Measurements from ENCODE around the gene ELAVL1. TPM values are rescaled to one million over a fixed set of nuclear protein-coding genes. Genes with fewer than 3 reads are reported as not detected.
A peak's percentile ranks its signal among the peaks of the same experiment; 100 is the strongest.

The ELAVL1 gene
- total RNA-seq, 1 donor from 2014 or later: 107 TPM

DNA sequence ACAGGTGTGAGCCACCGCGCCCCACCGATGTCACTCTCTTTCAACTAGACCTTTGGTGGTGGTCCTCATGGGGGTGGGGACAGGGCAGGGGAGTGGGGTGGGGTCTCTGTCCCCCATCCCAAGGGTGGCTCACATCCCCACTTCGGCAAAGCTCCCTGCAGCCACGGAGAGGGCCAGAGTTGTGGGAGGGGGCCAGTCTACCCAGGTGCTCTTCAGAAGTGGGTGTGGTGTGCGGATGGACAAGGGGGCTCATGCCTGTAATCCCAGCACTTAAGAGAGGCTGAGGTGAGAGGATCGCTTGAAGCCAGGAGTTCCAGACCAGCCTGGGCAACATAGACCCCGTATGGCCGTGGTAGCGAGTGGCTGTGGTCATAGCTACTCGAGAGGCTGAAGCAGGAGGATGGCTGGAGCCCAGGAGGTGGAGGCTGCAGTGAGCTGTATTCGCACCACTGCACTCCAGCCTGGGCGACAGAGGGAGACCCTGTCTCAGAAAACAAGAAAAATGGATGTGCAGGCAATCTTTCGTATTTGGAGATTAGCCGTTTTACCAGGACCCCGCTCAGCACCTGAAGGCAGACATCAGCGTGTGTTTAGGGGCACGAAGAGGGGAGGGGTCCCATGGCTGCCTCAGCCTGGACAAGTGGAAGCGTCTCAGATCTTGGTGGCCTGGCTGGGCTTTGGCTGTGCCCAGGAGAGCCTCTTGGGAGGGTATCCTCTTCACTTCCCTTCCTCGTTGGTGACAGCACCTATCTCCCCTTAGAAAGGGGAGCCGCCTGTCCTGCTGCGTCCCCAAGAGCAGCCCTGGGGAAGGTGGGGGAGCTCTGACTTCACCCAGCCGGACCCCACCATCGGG is 90.0 kb downstream of the ELAVL1 start:
- Mint-ChIP-seq H3K4me3 (ENCODE audit: unreplicated experiment) (peak overlapping the region; percentile 25), H3K4me1 (ENCODE audit: low read depth, unreplicated experiment) (peaks cover 3% of the 10 kb centered on the region), H3K27me3 (ENCODE audit: low read depth, unreplicated experiment) (peaks cover 13% of the 10 kb centered on the region), H3K9me3 (ENCODE audit: unreplicated experiment) (no peaks in the 10 kb centered on the region), H3K27ac (ENCODE audit: unreplicated experiment) (no peak overlapping the region), H3K36me3 (ENCODE audit: low read depth, unreplicated experiment) (peaks cover 3% of the 10 kb centered on the region)
- Histone ChIP-seq H2AFZ (ENCODE audit: low read depth, low read length) (no peak overlapping the region), H3K9ac (ENCODE audit: low read length) (no peak overlapping the region), H3K27me3 (ENCODE audit: insufficient read depth, low read length) (peaks cover 22% of the 10 kb centered on the region), H3K36me3 (ENCODE audit: insufficient read depth, low read length) (no peaks in the 10 kb centered on the region), H4K20me1 (ENCODE audit: insufficient read depth, low read length) (peaks cover 9% of the 10 kb centered on the region), H3K27ac (ENCODE audit: low read depth, low read length) (no peak overlapping the region), H3K4me1 (ENCODE audit: insufficient read depth, low read length) (peaks cover 20% of the 10 kb centered on the region), H3K4me2 (ENCODE audit: low read length) (peak overlapping the region; percentile 78), H3K9me3 (ENCODE audit: insufficient read depth, low read depth, low read length) (no peaks in the 10 kb centered on the region), H3K4me3 (ENCODE audit: insufficient read depth, low read depth, low read length) (no peak overlapping the region), H3K79me2 (ENCODE audit: insufficient read depth, low read length) (no peaks in the 10 kb centered on the region)
- DNase-seq (ENCODE audit: low read depth) (no peak), FAIRE-seq (no peak)
- TF ChIP-seq CTCF (IDR thresholded peaks at IDR 0.05; ENCODE audit: insufficient read depth, low read depth, low read length) (no peak), EZH2 (IDR thresholded peaks at IDR 0.05; ENCODE audit: insufficient read depth, low read length) (no peak)

- Mint-ChIP-seq H3K9me3 (ENCODE audit: unreplicated experiment) (no peaks in the 10 kb centered on the region), H3K4me3 (ENCODE audit: unreplicated experiment) (peak within 1 kb of the TSS; percentile 25), H3K27ac (ENCODE audit: unreplicated experiment) (peak within 1 kb of the TSS; percentile 18), H3K27me3 (ENCODE audit: low read depth, unreplicated experiment) (peaks cover 13% of the 10 kb centered on the region), H3K36me3 (ENCODE audit: low read depth, unreplicated experiment) (peaks cover 3% of the 10 kb centered on the region), H3K4me1 (ENCODE audit: low read depth, unreplicated experiment) (peaks cover under 1% of the 10 kb centered on the region)
- DNase-seq (ENCODE audit: low read depth): no peak
- H3K9ac ChIP-seq (ENCODE audit: low read length): no peak within 1 kb of the TSS
- no peaks in the 10 kb centered on the region for H3K79me2 ChIP-seq (ENCODE audit: insufficient read depth, low read length)
- no peaks in the 10 kb centered on the region for H3K9me3 ChIP-seq (ENCODE audit: insufficient read depth, low read depth, low read length)
- H2AFZ ChIP-seq (ENCODE audit: low read depth, low read length): no peak within 1 kb of the TSS
- H3K4me2 ChIP-seq (ENCODE audit: low read length): no peak within 1 kb of the TSS
- TF ChIP-seq EZH2 (IDR thresholded peaks at IDR 0.05; ENCODE audit: insufficient read depth, low read length) (no peak), CTCF (IDR thresholded peaks at IDR 0.05; ENCODE audit: insufficient read depth, low read depth, low read length) (no peak)
- no peak for FAIRE-seq
- H3K36me3 ChIP-seq (ENCODE audit: insufficient read depth, low read length): no peaks in the 10 kb centered on the region
- H3K4me3 ChIP-seq (ENCODE audit: insufficient read depth, low read depth, low read length): no peak within 1 kb of the TSS
- peaks cover 16% of the 10 kb centered on the region for H3K4me1 ChIP-seq (ENCODE audit: insufficient read depth, low read length)
- peaks cover 22% of the 10 kb centered on the region for H3K27me3 ChIP-seq (ENCODE audit: insufficient read depth, low read length)
- peaks cover 9% of the 10 kb centered on the region for H4K20me1 ChIP-seq (ENCODE audit: insufficient read depth, low read length)
- no peak within 1 kb of the TSS for H3K27ac ChIP-seq (ENCODE audit: low read depth, low read length)
Observed at GRCh38 chr19:7914598-7915045, 90.8 kb downstream of the ELAVL1 start, which contains the start of gene TGFBR3L. TGFBR3L (plus strand) TSS chr19:7914830.

GRCh38 chr19:7914099-7914498 is 91.3 kb downstream of the ELAVL1 start:
- H3K9ac ChIP-seq (ENCODE audit: low read length): no peak overlapping the region
- Mint-ChIP-seq H3K4me3 (ENCODE audit: unreplicated experiment) (no peak overlapping the region), H3K27ac (ENCODE audit: unreplicated experiment) (no peak overlapping the region), H3K36me3 (ENCODE audit: low read depth, unreplicated experiment) (peaks cover 3% of the 10 kb centered on the region), H3K27me3 (ENCODE audit: low read depth, unreplicated experiment) (peaks cover 13% of the 10 kb centered on the region), H3K4me1 (ENCODE audit: low read depth, unreplicated experiment) (no peaks in the 10 kb centered on the region), H3K9me3 (ENCODE audit: unreplicated experiment) (no peaks in the 10 kb centered on the region)
- peaks cover 22% of the 10 kb centered on the region for H3K27me3 ChIP-seq (ENCODE audit: insufficient read depth, low read length)
- peaks cover 13% of the 10 kb centered on the region for H4K20me1 ChIP-seq (ENCODE audit: insufficient read depth, low read length)
- FAIRE-seq (no peak), DNase-seq (ENCODE audit: low read depth) (no peak)
- H3K4me3 ChIP-seq (ENCODE audit: insufficient read depth, low read depth, low read length): no peak overlapping the region
- H2AFZ ChIP-seq (ENCODE audit: low read depth, low read length): no peak overlapping the region
- H3K4me1 ChIP-seq (ENCODE audit: insufficient read depth, low read length): peaks cover 14% of the 10 kb centered on the region
- no peaks in the 10 kb centered on the region for H3K9me3 ChIP-seq (ENCODE audit: insufficient read depth, low read depth, low read length)
- H3K4me2 ChIP-seq (ENCODE audit: low read length): no peak overlapping the region
- no peak for TF ChIP-seq EZH2 (IDR thresholded peaks at IDR 0.05; ENCODE audit: insufficient read depth, low read length)
- no peak for TF ChIP-seq CTCF (IDR thresholded peaks at IDR 0.05; ENCODE audit: insufficient read depth, low read depth, low read length)
- H3K79me2 ChIP-seq (ENCODE audit: insufficient read depth, low read length): no peaks in the 10 kb centered on the region
- H3K27ac ChIP-seq (ENCODE audit: low read depth, low read length): no peak overlapping the region
- no peaks in the 10 kb centered on the region for H3K36me3 ChIP-seq (ENCODE audit: insufficient read depth, low read length)
